Breast epithelium (tissue), 4 donors: Measurements from ENCODE around the gene ALOX5AP. TPM values are rescaled to one million over a fixed set of nuclear protein-coding genes. Genes with fewer than 3 reads are reported as not detected.

Experiments
- DNase-seq, 2 donors: peaks; one replicate each; pipeline ENCODE4 v3.0.0-alpha.2; 2019; ENCODE audit warnings: low spot score in 2 of 2
- H3K27ac ChIP-seq, 2 donors: fragments of 200-600 bp; sonication (generic) in 1 of 2; one replicate each; pipeline ENCODE4 v1.5.1; 2016 to 2019; ENCODE audit warnings: mild to moderate bottlenecking in 1 of 2
- H3K27me3 ChIP-seq, 2 donors: fragments of 200-600 bp; sonication (generic) in 1 of 2; one replicate each; pipeline versions ENCODE4 v1.5.1 to v1.6.0; 2017 to 2019; ENCODE audit warnings: control low read depth in 1 of 2, mild to moderate bottlenecking in 1 of 2
- H3K36me3 ChIP-seq: fragments of 200-600 bp; one replicate; pipeline ENCODE4 v1.5.1; 2019
- H3K4me1 ChIP-seq, 2 donors: fragments of 200-600 bp; sonication (generic); one replicate each; pipeline ENCODE4 v1.5.1; 2016 to 2019; ENCODE audit warnings: control low read depth in 1 of 2
- H3K4me3 ChIP-seq, 3 donors: fragments of 200-600 bp; sonication (generic); 1 replicate in 2 of 3; 2 replicates in 1 of 3; pipeline ENCODE4 v1.5.1; 2016 to 2019; ENCODE audit warnings: mild to moderate bottlenecking in 3 of 3, moderate library complexity in 2 of 3
- H3K9me3 ChIP-seq, 2 donors: fragments of 200-600 bp; sonication (generic) in 1 of 2; one replicate each; pipeline ENCODE4 v1.5.1; 2016 to 2019; ENCODE audit warnings: control low read depth in 1 of 2
- POLR2A ChIP-seq: fragments of 450-650 bp; IDR thresholded peaks from one replicate; pipeline ENCODE4 v1.6.1; 2016; ENCODE audit warnings: antibody characterized with exemption, mild to moderate bottlenecking, moderate library complexity
- POLR2AphosphoS5 ChIP-seq, 3 donors: sonication (generic); formaldehyde crosslinking; IDR thresholded peaks; one replicate each; pipeline ENCODE4 v1.6.1; 2017; ENCODE audit warnings: antibody characterized with exemption in 3 of 3
- intact Hi-C: fragments of 100-400 bp; cut with DNase I; formaldehyde crosslinking; loops from one replicate; pipeline ENCODE4 v1.15.1; 2023; ENCODE audit warnings: low total_unique reads
- total RNA-seq, 3 donors: library from RNA; depleted of rRNA; stranded (reverse); fragments of >200 nt; gene quantifications; one replicate each; pipeline ENCODE4 v1.1.0, GENCODE V29; 2016
- TF ChIP-seq, protein P1 (sequence below), 3 donors: fragments of 450-650 bp; IDR thresholded peaks; one replicate each; pipeline ENCODE4 v1.5.1; 2016 to 2017; ENCODE audit warnings: antibody characterized with exemption in 3 of 3, mild to moderate bottlenecking in 3 of 3, moderate library complexity in 3 of 3

Gene ALOX5AP
- total RNA-seq, 3 donors from 2014 or later, result 32.1 to 47.4 (median 37.9) TPM

DNA sequence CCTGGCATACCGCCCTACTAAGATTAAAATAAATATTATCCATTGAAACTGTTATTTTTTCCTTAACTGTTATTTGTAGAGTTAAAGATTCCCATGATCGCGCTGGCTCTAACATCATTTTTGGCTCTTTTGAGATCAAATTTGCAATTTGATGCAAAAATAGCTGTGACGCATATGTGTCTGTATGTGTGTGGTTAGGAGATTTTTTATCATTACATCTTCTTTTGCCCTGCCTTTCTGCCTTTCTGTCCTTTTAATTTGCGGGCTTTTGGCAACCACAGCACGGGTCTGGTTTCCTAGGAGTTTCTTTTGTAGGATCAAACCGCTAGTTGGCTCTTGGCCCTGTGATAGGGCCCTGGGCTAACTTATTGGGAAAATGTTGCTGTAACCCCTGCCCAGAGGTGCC, 37.3 kb upstream of the ALOX5AP start:
- H3K27ac ChIP-seq, result peak overlapping the region in 1 of 2 donors; percentile 8

DNA sequence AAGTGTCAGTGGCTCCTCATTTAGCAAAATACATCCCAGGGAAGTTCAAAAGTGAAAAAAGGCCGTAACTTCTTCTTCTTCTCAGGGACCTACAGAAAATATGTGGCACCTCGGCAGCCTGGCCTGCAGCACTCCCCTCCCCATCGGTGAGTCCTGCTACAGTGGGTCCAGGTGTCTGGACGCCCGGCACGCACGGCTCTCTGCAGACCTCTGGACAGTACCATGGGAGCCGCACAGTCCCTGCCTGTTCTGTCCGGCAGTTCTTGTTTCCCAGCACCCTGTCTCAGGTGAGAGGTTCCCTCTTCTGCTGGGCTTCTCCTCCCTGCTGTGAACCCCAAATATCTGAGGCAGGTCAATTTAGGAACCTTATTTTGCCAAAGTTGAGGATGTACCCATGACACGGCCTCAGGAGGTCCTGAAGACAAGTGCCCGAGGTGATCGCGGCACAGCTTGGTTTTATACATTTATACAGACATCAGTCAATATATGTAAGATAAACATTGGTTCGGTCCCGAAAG, 36.8 kb upstream of the ALOX5AP start:
- intact Hi-C loops, result no loop called here
- TF ChIP-seq POLR2A (no peak), POLR2AphosphoS5 (IDR thresholded peaks at IDR 0.05) (no peak)
- TF ChIP-seq, protein P1, sequence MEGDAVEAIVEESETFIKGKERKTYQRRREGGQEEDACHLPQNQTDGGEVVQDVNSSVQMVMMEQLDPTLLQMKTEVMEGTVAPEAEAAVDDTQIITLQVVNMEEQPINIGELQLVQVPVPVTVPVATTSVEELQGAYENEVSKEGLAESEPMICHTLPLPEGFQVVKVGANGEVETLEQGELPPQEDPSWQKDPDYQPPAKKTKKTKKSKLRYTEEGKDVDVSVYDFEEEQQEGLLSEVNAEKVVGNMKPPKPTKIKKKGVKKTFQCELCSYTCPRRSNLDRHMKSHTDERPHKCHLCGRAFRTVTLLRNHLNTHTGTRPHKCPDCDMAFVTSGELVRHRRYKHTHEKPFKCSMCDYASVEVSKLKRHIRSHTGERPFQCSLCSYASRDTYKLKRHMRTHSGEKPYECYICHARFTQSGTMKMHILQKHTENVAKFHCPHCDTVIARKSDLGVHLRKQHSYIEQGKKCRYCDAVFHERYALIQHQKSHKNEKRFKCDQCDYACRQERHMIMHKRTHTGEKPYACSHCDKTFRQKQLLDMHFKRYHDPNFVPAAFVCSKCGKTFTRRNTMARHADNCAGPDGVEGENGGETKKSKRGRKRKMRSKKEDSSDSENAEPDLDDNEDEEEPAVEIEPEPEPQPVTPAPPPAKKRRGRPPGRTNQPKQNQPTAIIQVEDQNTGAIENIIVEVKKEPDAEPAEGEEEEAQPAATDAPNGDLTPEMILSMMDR (IDR thresholded peaks at IDR 0.05), result no peak
- H3K27ac ChIP-seq, result no peak overlapping the region
- H3K9me3 ChIP-seq, result no peaks in the 10 kb centered on the region
- no peak overlapping the region for H3K4me3 ChIP-seq
- no peaks in the 10 kb centered on the region for H3K36me3 ChIP-seq
- H3K4me1 ChIP-seq, result no peaks in the 10 kb centered on the region
- DNase-seq, result no peak
- no peaks in the 10 kb centered on the region for H3K27me3 ChIP-seq

More for the DNA sequence above, 37.3 kb upstream of the ALOX5AP start:
- H3K36me3 ChIP-seq, result no peaks in the 10 kb centered on the region
- peak overlapping the region in 2 of 3 donors; percentile 9 to 30 for H3K4me3 ChIP-seq
- TF ChIP-seq POLR2AphosphoS5 (IDR thresholded peaks at IDR 0.05), result no peak
- TF ChIP-seq POLR2A, result no peak
- TF ChIP-seq, protein P1 (IDR thresholded peaks at IDR 0.05), result no peak
- H3K4me1 ChIP-seq, result no peaks in the 10 kb centered on the region
- DNase-seq, result no peak
- H3K27me3 ChIP-seq, result no peaks in the 10 kb centered on the region
- intact Hi-C loops, result no loop called here
- no peaks in the 10 kb centered on the region for H3K9me3 ChIP-seq

DNA sequence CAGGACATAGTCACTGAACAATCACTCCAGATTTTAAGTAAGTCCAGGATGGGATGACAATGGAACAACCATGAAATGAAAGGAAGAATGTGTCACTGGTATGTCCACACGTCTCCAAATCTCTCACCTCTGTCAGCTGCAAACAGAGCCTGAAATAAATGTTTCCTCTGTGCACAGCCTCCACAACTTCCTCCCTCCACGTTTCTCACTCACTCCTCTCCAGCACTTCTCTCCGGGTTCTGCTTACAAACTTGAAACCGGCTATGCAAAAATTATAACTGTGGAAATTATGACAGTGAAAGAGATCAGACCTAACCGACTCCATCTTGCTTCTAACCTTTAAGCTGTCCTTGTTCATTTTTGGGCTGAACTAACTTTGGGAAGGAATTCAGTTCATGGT, 35.0 kb upstream of the ALOX5AP start:
- TF ChIP-seq, protein P1 (IDR thresholded peaks at IDR 0.05), result no peak
- TF ChIP-seq POLR2A (no peak), POLR2AphosphoS5 (IDR thresholded peaks at IDR 0.05) (no peak)
- Histone ChIP-seq H3K36me3 (no peaks in the 10 kb centered on the region), H3K4me1 (no peaks in the 10 kb centered on the region), H3K9me3 (no peaks in the 10 kb centered on the region), H3K27me3 (no peaks in the 10 kb centered on the region), H3K4me3 (no peak overlapping the region), H3K27ac (no peak overlapping the region)
- no peak for DNase-seq
- intact Hi-C loops, result no loop called here

DNA sequence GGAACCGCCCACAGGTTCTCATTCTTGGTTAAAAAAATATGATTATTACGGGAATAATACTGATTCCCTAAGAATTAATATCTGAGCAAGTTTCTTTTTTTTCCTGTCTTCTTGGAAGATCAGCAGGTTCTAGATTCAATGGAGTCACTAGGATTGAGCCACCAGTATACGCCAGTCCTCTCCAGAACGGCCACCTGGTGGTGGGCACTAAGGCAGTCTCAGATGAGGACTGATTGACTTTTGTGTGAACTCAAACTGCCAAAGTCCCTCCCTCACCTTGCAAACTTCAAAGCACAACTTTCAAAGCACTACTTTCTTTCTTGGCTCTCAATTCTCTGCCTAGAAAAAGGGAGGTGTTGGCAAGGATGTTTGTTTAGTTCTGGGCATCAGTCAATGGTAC, 33.3 kb upstream of the ALOX5AP start:
- Histone ChIP-seq H3K27me3 (no peaks in the 10 kb centered on the region), H3K27ac (no peak overlapping the region), H3K9me3 (no peaks in the 10 kb centered on the region), H3K4me1 (no peaks in the 10 kb centered on the region), H3K36me3 (no peaks in the 10 kb centered on the region), H3K4me3 (no peak overlapping the region)
- TF ChIP-seq, protein P1 (IDR thresholded peaks at IDR 0.05), result no peak
- TF ChIP-seq POLR2AphosphoS5 (IDR thresholded peaks at IDR 0.05) (no peak), POLR2A (no peak)
- DNase-seq, result no peak
- intact Hi-C loops, result no loop called here

DNA sequence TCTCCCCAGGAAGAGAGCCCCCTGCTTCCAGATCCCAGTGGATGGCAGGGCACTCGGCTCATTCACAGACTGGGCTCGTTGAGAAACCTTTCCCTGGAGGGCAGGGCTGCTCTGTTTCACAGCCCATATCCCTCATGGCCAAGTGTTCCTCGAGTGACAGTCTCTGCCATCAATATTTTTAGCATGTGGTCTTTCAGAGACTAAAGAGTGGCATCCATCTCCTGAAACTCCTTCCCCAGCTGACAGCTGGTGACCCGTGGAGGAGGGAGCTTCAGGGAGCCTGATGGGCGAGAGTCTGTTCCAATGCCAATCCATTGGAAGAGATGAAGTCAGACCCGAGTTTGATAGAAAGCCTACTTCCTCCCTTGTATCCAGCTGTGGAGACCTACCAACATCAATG, 30.7 kb upstream of the ALOX5AP start:
- intact Hi-C loops, result no loop called here

More for the DNA sequence above, 30.7 kb upstream of the ALOX5AP start:
- TF ChIP-seq, protein P1 (IDR thresholded peaks at IDR 0.05), result no peak
- TF ChIP-seq POLR2A, result no peak
- TF ChIP-seq POLR2AphosphoS5 (IDR thresholded peaks at IDR 0.05), result no peak
- no peaks in the 10 kb centered on the region for H3K27me3 ChIP-seq
- no peaks in the 10 kb centered on the region for H3K36me3 ChIP-seq
- no peak for DNase-seq
- H3K27ac ChIP-seq, result no peak overlapping the region
- H3K4me1 ChIP-seq, result no peaks in the 10 kb centered on the region
- no peaks in the 10 kb centered on the region for H3K9me3 ChIP-seq
- H3K4me3 ChIP-seq, result no peak overlapping the region
